Jurkat, Clone E6-1 (cell line): Measurements from ENCODE around the gene HK3.

Source experiments
- DNase-seq: peaks from one replicate; pipeline ENCODE4 v3.0.0-alpha.2; 2011; ENCODE audit warnings: low read depth, low spot score
- H3K4me3 ChIP-seq: 2 replicates; pipeline ENCODE4 v1.5.1; 2011; ENCODE audit warnings: mild to moderate bottlenecking, low read length, control low read depth, moderate library complexity

The HK3 gene

DNA sequence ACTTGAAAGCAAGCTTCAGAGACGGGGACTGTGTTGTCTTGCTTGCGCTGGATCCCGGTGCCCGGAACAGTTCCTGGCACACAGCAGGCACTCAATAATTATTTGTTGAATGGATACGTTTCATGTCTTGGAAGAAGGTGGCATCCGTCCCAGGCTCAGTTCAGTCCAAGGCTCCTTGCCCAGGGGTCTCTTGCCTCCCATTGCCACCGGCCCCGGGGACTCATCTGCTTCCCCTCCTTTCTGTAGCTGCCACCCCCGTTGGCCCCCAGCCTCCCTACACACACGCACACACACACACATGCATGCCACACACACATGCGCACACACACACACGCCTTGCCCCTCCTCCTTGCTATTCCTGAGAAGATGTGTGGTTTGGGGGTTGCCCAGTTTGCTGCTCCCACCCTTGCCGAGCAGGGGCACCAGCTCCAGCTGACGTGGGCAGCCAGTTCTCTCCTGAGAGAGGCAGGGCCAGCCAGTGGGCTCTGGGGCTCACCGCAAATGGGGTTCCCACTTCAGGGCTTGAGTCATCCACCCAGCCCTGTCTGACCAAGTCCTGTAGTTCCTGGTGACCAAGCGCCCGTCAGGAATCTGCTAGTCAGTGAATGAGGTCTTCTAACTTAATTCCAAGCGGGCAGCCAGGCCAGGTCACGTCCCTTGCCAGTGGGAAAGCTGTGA, 41.8 kb downstream of the HK3 start:
- H3K4me3 ChIP-seq = no peak overlapping the region
- DNase-seq = no peak

DNA sequence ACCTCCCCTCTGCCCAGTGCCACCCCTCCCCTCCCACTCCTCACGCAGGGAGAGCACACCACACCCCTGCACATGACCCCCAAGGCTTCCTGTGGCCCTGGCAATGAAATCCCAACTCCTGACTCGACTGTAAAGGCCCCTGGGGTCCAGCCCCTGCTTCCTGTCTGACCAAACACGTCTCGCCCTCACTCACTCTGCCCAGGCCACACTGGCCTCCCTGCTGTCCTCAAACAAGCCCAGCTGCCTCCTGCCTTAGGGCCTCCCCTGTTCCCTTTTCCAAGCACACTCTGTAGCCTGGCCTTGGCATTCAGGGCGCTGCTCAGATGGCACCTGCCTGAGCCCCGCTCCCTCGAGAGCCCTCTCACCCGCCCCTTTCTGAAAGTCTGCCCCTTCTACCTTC, 42.4 kb downstream of the HK3 start:
- no peak for DNase-seq
- H3K4me3 ChIP-seq = no peak overlapping the region

DNA sequence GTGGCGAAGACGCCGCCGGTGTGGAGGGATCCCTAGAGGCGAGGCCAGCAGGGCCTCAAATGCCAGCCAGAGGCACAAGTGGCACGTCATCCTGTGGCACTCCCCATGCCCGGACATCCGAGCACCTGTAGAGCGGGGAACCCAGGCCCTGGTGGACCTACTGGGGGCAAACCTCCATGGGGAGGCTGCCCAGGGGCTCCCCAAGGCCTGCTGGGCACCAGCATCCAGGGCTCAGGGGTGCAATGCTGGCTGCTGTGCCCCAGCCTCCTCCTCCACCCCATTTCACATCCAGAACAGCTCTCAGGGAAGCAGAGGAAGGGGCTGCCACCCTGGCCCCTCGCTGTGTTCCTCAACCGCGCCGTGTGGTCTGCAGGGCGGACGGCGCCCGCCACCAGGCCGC, 43.5 kb downstream of the HK3 start:
- no peak overlapping the region for H3K4me3 ChIP-seq
- DNase-seq = no peak

DNA sequence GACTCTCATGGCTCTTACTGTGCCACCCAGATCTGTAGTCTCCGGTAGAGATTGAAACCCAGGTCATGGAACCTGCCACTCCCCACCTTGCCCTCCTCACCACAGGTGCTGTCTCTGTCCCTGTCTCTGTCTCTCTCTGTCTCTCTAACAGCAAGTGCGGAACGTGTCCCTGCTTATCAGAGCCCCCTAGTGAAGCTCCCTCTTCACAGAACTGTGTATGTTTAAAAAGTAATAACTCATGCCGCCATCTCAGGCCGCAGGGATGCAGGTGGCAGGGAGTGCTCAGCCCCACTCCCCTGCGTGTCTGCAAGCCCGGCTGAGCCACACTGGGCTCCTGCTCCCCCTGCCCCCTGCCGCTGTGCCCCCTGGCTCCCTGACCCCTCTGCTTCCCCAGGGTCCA, 45.0 kb downstream of the HK3 start:
- H3K4me3 ChIP-seq = no peak overlapping the region
- no peak for DNase-seq

DNA sequence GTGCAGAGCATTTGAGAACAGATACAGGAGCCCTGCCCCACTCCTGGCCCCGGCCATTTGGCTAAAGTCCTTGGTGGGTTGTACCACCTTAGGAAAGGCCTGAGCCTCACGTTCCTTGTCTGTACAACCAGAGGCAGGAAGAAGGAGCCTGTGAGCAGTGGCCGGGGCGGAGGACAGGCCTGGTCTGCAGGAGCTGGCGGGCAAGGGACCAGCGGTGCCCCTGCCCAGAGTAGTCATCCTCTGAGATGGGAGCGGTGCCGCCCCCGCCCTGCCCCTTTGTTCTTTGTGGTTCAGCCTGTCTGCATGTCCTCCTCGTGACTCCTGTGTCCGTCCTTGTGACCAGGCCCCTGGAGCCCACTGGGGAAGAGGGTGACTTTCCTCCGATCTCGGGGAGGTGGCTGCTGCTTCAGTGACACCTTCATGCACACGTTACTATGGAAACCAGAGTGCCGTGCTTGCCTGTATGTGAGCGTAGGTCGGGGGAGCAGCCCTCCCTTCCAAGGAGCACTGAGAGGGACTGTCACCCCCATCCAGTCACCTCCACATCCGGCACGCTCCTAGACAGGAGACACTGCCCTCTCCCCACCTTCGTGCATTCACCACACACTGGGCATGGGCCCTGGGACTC, 45.9 kb downstream of the HK3 start:
- DNase-seq = no peak

DNA sequence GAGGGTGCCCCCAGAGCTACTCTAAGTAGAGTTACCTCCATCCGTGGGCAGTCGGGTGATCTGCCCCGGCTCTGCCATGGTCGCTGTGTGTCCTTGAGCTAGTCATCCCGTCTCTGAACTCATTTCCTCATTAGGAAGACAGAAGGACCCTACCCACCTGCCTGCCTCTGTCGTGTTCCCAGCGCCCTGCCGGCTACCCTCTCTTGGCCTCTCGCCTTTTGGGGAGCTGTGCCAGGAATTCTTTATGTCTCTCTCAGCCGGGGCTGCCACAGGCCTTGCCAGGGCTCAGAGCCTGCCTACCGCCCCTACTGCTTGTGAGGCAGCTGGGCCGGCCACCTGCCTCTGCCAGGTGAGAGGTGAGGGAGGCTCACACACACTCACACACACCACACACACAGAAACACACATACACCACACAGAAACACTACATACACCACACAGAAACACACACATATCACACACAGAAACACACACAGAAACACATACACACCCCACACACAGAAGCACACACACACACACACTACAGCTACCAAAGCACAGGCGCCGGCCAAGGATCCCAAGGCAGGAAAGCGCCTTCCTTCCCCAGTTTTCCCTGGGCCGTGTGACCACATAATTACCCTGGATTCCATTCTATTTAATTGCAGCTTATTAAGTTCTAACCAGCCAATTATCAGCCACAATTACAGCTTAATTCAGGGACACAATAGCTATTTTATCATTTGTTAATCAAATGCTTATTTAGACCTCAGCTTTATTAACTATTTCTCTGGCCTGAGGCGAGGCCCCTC, 47.1 kb downstream of the HK3 start:
- no peak for DNase-seq
- no peak overlapping the region for H3K4me3 ChIP-seq

More for the DNA sequence above, 45.9 kb downstream of the HK3 start:
- H3K4me3 ChIP-seq = no peak overlapping the region

DNA sequence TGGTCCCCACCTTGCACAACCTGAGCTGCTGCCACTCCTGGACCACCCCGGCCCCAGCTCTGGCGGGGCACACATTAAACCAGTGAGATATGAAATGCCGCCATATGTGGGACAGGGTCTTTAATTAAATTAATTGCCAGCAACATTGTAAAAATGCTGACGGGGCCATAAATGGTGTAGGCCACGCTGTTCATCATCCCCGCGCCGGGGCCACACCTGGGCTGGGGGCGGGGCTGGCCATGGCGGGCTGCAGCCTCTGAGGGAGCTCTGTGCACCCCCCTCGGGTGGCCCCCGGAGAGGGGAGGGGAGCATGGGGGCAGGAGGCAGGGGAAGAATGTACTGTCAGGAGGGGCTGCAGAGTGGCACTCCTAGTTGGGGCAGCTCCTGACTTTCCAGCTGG, 47.8 kb downstream of the HK3 start:
- H3K4me3 ChIP-seq = no peak overlapping the region
- DNase-seq = no peak

DNA sequence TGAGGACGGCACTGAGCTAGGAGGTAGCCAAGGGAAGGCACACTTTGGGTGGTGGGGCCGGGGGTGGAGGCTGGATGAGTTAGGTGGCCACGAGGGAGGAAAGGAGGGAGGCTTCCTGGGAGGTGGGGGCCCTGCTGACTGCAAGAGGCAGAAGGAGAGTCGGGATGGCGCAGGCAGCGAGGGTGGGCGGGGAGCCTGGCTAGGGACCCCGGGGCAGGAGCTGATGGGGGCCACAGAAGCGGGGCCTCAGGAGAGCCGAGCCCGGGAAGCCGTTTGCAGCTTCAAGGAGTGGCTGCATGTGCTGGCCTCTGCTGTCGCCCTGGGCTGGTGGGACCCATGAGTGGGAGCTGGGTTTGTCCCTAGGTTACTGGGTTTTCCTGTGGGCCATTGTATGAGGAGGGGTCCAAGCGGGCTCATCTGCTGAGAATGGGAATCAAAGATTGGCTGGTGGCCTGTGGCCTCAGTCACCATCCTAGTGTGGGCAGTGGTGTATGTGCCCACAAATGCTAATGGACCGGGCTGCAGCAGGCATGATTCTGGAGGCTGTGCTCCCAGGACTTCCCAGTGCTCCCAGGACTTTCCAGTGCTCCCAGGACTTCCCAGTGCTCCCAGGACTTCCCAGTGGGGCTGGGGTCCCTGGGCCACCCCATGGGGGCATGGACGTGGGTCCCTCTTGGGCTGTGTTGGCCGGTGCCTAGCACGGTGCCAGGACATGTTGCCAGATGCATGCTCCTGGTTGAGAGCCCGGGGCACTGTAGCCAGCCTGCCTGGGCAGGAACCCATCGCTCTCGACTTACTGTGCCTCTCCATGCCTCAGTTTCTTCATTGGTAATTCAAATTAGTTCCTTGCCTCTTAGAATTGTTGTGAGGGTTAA, 48.5 kb downstream of the HK3 start:
- no peak overlapping the region for H3K4me3 ChIP-seq
- DNase-seq = no peak

DNA sequence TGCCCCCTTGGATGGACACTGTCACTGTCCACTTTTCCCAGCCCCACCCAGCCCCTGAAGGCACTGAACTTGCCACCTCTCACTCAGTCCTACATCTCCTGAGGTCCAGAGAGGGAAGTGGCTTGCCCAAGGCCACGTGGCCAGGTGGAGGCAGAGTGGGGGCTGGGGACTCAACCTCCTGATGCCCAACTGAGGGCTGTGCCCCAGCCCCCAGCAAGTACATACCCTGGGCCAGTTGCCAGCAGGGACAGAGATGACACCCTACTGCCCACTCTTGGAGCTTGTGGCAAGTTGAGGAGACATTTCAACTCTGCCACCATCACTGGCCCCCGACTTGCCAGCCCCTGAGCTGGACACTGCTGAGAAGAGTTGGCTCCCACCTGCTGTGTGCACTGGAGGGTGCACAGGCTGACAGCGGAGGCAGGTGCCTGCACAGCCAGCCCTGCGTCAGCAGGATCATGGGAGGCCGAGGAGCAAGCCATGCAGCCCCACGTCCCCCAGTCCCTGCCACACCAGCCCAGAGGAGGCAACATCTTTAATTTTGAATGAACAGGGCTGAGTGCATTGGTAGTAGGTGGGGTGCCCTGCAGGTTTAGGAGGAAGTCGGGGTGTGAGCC, 49.4 kb downstream of the HK3 start:
- H3K4me3 ChIP-seq = no peak overlapping the region
- DNase-seq = no peak

DNA sequence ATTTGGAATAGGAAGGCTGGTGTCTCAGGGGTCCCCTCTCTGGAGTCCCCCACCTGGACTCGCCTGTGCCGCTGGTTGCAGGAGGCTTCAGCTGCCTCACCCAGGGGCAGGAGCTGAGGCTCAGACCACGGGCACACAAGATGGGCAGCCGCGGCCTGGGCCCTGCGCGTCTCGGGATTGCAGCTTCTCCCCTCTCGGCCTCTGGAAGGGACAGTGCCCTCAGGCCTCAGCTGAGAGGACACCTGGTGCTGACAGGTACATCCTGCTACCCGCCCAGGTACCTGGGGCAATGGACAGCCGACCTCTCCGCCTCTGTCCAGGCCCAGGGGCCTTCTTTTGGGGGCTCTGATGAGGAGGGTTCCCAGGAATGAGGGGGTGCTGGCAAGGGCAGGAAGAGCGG, 50.5 kb downstream of the HK3 start:
- no peak for DNase-seq
- no peak overlapping the region for H3K4me3 ChIP-seq

DNA sequence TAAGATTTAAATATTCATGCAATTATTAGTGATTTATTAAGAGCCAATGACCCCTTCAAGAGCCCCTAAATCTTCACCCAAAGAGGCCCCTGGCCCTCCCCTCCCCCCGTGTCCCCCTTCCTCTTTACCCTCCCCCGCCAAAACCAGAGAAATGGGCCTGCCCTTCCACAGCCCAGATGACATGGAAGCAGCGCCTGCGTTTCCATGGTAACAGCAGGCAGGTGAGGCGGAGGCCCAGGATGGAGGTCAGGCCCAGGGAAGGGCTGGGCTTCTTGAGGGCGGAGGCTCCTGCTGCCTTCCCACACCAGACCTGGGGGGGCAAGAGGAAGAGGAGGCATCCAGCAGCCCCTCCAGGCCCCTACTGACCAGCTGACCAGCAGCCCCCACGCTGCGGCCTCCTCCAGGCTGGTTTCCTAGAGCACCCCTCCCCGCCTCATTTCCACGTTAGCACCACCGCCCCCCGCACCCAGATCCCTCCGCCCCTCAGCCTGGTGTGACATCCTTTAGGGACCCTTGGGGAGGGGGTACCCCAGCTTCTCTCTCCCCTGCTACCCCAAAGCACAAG, 51.3 kb downstream of the HK3 start:
- no peak for DNase-seq
- no peak overlapping the region for H3K4me3 ChIP-seq

DNA sequence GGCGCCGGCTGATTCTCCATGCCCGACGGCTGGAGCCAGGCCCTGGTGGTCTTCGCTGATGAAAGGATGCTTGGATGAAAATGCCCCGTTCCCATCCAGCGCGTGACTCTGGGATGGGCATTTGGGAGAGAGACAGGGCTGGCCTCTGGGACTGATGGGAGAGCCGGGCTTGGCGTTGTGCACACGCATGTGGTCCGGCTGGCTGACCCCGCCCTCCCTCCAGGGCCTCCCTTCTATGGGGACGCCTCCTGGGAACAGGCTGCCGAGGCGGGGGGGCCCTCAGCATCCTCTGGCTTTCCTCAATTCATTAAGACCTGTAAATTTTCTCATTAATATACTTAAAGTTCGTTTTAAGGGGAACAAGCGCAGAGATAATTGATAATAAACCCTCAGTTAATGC, 52.0 kb downstream of the HK3 start:
- no peak for DNase-seq
- H3K4me3 ChIP-seq = no peak overlapping the region

DNA sequence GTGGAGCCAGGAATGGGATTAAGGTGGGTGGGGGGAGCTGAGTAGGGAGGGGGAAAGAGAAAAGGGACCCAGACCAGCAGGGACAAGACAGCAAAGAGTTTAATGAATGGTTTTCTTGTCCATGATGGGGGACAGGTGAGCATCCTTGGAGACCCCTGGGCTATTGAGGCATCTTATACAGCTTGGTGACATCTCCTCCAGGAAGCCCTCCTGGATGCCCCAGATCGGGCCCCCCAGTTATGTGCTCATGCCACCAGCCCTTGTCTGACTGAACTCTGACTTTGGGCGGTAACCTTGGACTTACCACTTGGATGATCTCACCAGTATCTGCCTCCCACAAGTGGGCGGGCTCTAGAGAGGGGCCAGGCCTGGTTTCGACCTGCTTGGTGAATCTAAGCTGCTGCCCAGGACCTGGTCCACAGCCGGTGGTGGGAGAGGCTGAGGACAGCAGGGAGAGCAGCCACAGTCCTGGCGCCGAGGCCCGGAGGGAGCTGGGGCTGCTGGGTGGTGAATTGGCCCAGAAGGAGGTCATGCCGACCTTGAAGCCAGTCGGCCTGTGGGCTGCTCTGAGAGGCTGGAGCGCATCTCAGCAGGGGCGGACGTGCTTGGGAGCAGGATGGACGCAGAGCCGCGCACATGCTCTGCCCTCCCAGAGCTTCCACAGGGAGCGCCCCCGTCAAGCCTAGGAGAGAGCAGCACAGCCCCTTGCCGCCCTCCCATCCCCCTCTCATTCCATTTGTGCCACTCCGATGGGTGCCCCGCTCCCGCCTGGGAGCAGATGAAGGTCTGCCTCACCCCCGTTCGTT, 52.6 kb downstream of the HK3 start:
- DNase-seq = no peak
- H3K4me3 ChIP-seq = no peak overlapping the region

DNA sequence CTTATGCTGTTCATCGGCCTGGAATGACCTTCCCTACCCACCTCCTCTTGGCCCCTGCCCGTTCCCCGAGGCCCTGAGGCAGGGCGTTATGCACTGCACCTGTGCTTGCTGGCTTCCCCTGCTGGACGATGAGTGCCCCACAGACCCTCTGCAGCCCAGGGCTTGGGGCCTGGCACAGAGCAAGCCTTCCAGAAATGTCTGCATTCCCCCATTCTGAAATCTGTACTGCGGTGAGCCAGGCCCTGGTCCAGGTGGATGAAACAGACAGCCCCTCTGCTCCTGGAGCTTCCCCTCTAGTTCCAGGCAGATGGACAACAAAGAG, 53.8 kb downstream of the HK3 start:
- no peak overlapping the region for H3K4me3 ChIP-seq
- no peak for DNase-seq

DNA sequence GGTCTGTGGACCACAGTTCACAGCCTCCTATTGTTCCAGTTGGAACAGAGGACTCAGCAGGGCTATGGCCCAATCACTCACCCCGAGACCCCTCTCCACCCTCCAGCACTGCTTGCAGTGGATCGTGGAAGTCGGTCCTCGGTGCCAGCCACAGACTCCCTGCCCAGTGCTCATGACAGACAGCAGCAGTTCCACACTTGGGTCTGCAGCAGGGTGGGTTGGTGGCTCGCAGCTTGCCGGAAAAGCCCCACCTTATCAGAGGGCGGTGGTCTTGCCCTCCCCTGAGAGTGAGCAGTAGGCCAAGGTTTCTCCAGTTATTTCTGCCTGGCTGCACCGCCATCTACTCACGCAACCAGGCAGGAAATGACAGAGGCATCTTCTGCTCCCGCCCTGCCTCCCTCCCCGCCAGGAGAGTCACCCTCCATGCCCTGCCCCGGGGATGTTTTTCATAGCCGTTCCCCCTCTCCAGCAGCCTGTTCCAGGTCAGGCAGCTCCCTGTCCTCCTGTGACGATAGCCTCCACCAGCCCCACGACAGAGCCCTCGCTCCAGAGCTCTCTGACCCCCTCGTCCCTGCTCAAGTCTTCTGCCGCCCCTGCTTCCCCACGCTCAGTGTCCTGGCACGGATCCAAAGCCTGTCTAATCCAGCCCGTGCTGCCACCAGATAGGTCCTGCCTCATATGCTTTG, 54.3 kb downstream of the HK3 start:
- H3K4me3 ChIP-seq = no peak overlapping the region
- DNase-seq = no peak

DNA sequence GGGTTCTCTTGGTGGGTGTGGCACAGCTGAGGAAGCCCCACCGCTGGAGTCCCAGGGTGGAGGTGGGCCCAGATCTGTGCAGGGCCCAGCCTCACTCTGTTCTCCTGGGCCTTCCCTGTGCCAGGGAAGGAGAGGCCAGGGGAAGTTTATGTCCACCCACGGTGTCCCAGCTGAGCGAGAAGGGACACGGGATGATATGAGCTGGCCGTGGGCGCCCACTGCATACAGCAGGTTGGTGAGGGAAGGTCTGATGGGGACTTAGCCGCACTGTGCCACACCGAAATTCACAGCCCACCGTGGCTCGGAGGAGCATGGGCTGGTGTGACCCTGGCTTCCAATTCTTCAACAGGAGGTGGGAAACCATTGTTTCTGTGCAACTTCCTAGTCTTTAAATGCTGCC, 54.9 kb downstream of the HK3 start:
- no peak overlapping the region for H3K4me3 ChIP-seq
- DNase-seq = no peak

DNA sequence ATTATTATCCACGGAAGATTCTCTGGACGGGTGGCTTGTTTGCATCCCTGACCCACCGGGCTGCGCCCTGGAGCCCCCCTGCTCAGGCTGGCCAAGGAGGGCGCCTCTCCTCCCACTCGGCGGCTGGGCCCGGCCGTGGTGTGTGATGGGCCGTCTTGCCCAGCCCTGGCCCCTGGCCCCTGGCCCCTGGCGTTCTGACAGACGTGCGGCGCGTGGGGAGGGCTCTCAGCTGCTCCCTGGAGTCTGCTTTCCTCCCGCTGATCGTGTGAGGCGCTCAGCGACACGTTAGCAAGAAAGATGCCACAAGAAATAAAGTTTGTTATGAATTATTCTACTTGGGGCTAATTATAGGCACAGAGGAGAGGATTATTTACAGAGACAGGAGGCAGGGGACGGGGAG, 55.5 kb downstream of the HK3 start:
- H3K4me3 ChIP-seq = no peak overlapping the region
- no peak for DNase-seq

DNA sequence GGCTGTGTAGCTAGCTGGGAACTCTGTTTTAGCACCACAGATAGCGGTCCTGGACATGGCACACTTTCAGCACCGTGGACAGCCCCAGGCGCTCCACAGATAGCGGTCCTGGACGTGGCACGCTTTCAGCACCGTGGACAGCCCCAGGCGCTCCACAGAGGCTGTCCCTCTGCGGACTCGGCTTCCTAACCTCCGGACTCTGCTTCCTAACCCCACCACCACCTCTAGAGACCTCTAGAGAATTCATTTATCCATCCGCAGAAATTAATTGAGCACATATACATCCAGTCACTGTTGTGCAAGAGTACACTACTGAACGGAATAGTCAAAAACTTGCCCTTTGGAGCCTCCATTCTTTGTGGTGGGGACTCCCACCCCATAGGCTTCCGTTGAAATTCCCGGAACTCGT, 61.4 kb downstream of the HK3 start:
- DNase-seq = peak; percentile 73
- H3K4me3 ChIP-seq = no peak overlapping the region
